GM23338 (cell line): ENCODE results near the gene TTYH3. TPM values are rescaled to one million over a fixed set of nuclear protein-coding genes. Genes with fewer than 3 reads are reported as not detected.

Experiments
- ATAC-seq: fragments of 200-7000 bp; cut with Tn5 transposase; 3 replicates; pipeline ENCODE4 v1.9.1; 2020
- DNase-seq: peaks from one replicate; pipeline ENCODE4 v3.0.0-alpha.2; 2015; ENCODE audit warnings: low spot score
- H2AFZ ChIP-seq: fragments of 200-600 bp; sonication (generic); 2 replicates; pipeline ENCODE4 v1.8.0; 2016; ENCODE audit warnings: antibody characterized with exemption, mild to moderate bottlenecking, moderate library complexity
- H3F3A ChIP-seq: fragments of 200-600 bp; sonication (generic); replicated peaks from 2 replicates; pipeline ENCODE4 v1.8.0; 2017; ENCODE audit warnings: antibody characterized with exemption, mixed run types, low read depth
- H3K27ac ChIP-seq: fragments of 200-600 bp; sonication (generic); 2 replicates; pipeline ENCODE4 v1.6.1; 2016; ENCODE audit warnings: low read depth
- H3K27me3 ChIP-seq: fragments of 200-600 bp; sonication (generic); 2 replicates; pipeline ENCODE4 v1.8.0; 2016; ENCODE audit warnings: mild to moderate bottlenecking, mixed run types, moderate library complexity; ENCODE audit not compliant: insufficient read depth
- H3K36me3 ChIP-seq: fragments of 200-600 bp; sonication (generic); 2 replicates; pipeline ENCODE4 v1.8.0; 2016; ENCODE audit warnings: mild to moderate bottlenecking; ENCODE audit not compliant: insufficient read depth
- H3K4me1 ChIP-seq: fragments of 200-600 bp; sonication (generic); 2 replicates; pipeline ENCODE4 v1.8.0; 2016; ENCODE audit warnings: mild to moderate bottlenecking, moderate library complexity; ENCODE audit not compliant: insufficient read depth
- H3K4me2 ChIP-seq: fragments of 200-600 bp; sonication (generic); 2 replicates; pipeline ENCODE4 v1.7.1; 2017; ENCODE audit warnings: mixed run types
- H3K4me3 ChIP-seq: fragments of 200-600 bp; sonication (generic); 2 replicates; pipeline ENCODE4 v1.6.1; 2016; ENCODE audit warnings: mixed run types
- H3K79me2 ChIP-seq: fragments of 200-600 bp; sonication (generic); replicated peaks from 2 replicates; pipeline ENCODE4 v1.8.0; 2017; ENCODE audit warnings: mild to moderate bottlenecking; ENCODE audit not compliant: insufficient read depth
- H3K9me2 ChIP-seq: fragments of 200-600 bp; sonication (generic); 2 replicates; pipeline ENCODE4 v1.8.0; 2017; ENCODE audit not compliant: insufficient read depth
- H4K20me1 ChIP-seq: fragments of 200-600 bp; sonication (generic); replicated peaks from 2 replicates; pipeline ENCODE4 v1.8.0; 2017; ENCODE audit warnings: mild to moderate bottlenecking; ENCODE audit not compliant: insufficient read depth
- H3K27ac Mint-ChIP-seq: 2 replicates; pipeline ENCODE4 v1.8.0; 2020; ENCODE audit warnings: inconsistent platforms, mild to moderate bottlenecking, moderate library complexity, mixed read lengths
- H3K27me3 Mint-ChIP-seq: 3 replicates; pipeline ENCODE4 v1.8.0; 2022; ENCODE audit warnings: low read depth, mild to moderate bottlenecking, moderate library complexity, mixed read lengths, inconsistent platforms; ENCODE audit not compliant: insufficient read depth, poor library complexity
- H3K36me3 Mint-ChIP-seq: 3 replicates; pipeline ENCODE4 v1.8.0; 2021; ENCODE audit warnings: low read depth, mild to moderate bottlenecking, inconsistent platforms, moderate library complexity, mixed read lengths
- H3K4me1 Mint-ChIP-seq: 3 replicates; pipeline ENCODE4 v1.8.0; 2020; ENCODE audit warnings: mild to moderate bottlenecking, inconsistent platforms, mixed read lengths
- H3K4me3 Mint-ChIP-seq: 3 replicates; pipeline ENCODE4 v1.8.0; 2021; ENCODE audit warnings: moderate library complexity, mild to moderate bottlenecking, inconsistent platforms, mixed read lengths
- H3K9me3 Mint-ChIP-seq: 3 replicates; pipeline ENCODE4 v1.8.0; 2020; ENCODE audit warnings: moderate library complexity, mild to moderate bottlenecking, inconsistent platforms, mixed read lengths
- CREB1 ChIP-seq: fragments of 250-450 bp; sonication (Bioruptor Pico); IDR thresholded peaks from 2 replicates; pipeline ENCODE4 v1.5.0; 2020; ENCODE audit warnings: low read depth, mild to moderate bottlenecking, moderate library complexity
- CTCF ChIP-seq, 2 experiments: fragments of 200-600 bp in 1 of 2; sonication (generic) in 1 of 2; conservative IDR thresholded peaks; 2 replicates each; pipeline versions ENCODE4 v1.5.1 to v1.6.1; 2016 to 2017; ENCODE audit warnings: antibody characterized with exemption in 2 of 2, low read depth in 2 of 2, mild to moderate bottlenecking in 2 of 2, moderate library complexity in 1 of 2
- EZH2 ChIP-seq: fragments of 200-600 bp; sonication (generic); IDR thresholded peaks from one replicate; pipeline ENCODE4 v1.8.0; 2017; ENCODE audit warnings: antibody characterized with exemption, mild to moderate bottlenecking, low read depth; ENCODE audit not compliant: unreplicated experiment
- EZH2phosphoT487 ChIP-seq: fragments of 200-600 bp; sonication (generic); IDR thresholded peaks from one replicate; pipeline ENCODE4 v1.8.1; 2018; ENCODE audit warnings: antibody characterized with exemption; ENCODE audit not compliant: unreplicated experiment
- POLR2AphosphoS5 ChIP-seq: IDR thresholded peaks from 2 replicates; pipeline ENCODE4 v1.6.1; 2016; ENCODE audit warnings: antibody characterized with exemption, low read depth
- STAT1 ChIP-seq: IDR thresholded peaks from one replicate; pipeline ENCODE4 v1.6.1; 2016; ENCODE audit warnings: antibody characterized with exemption; ENCODE audit not compliant: unreplicated experiment
- ZNF114 ChIP-seq: fragments of 250-450 bp; sonication (Bioruptor Pico); IDR thresholded peaks from 2 replicates; pipeline ENCODE4 v1.5.0; 2020; ENCODE audit warnings: mild to moderate bottlenecking, moderate library complexity
- ZNF331 ChIP-seq: fragments of 250-450 bp; sonication (Bioruptor Pico); IDR thresholded peaks from 2 replicates; pipeline ENCODE4 v1.5.0; 2020; ENCODE audit warnings: low read depth, mild to moderate bottlenecking, moderate library complexity
- polyA plus RNA-seq: library from polyadenylated mRNA; unstranded; fragments of >200 nt; fragmentation: Nextera tagmentation; extraction: Ambion mirVana; gene quantifications from 2 replicates; pipeline ENCODE4 v1.2.1, GENCODE V29; 2016
- total RNA-seq: library from RNA; depleted of rRNA; stranded (reverse); fragments of >200 nt; shearing (Covaris generic); gene quantifications from 2 replicates; pipeline ENCODE4 v1.2.3, GENCODE V29; 2014

The TTYH3 gene
- total and polyA plus RNA-seq, 2 experiments from 2014 or later = 59.6 to 126 TPM

GRCh38 chr7:2640846-2641316 is 9.1 kb downstream of the TTYH3 start:
- Histone ChIP-seq H3K4me3 (no peak overlapping the region; the same call in 1 of the 2 replicates), H3K4me2 (peak overlapping the region; percentile 56), H3K4me1 (peaks cover 28% of the 10 kb centered on the region), H3K27ac (peak overlapping the region; percentile 85), H3K9me2 (no peaks in the 10 kb centered on the region), H4K20me1 (peaks cover 8% of the 10 kb centered on the region; the same call in 1 of the 2 replicates), H3F3A (0 out of 2 replicates have a peak, but pooled peaks cover 4% of the 10 kb centered on the region), H3K27me3 (no peaks in the 10 kb centered on the region), H2AFZ (no peak overlapping the region), H3K79me2 (peaks cover 69% of the 10 kb centered on the region), H3K36me3 (no peaks in the 10 kb centered on the region)
- DNase-seq (no peak), ATAC-seq (peak; percentile 41)
- Mint-ChIP-seq H3K4me3 (no peak overlapping the region), H3K27me3 (peaks cover 25% of the 10 kb centered on the region), H3K36me3 (no peaks in the 10 kb centered on the region), H3K4me1 (peaks cover 35% of the 10 kb centered on the region), H3K27ac (peak overlapping the region; percentile 92), H3K9me3 (no peaks in the 10 kb centered on the region)
- TF ChIP-seq EZH2 = no peak
- no peak for TF ChIP-seq STAT1
- no peak for TF ChIP-seq EZH2phosphoT487

- peak; percentile 69 for ATAC-seq
- H3K4me3 ChIP-seq = peak overlapping the region; percentile 28; the same call in 1 of the 2 replicates
Observed at GRCh38 chr7:2641406-2642393, 9.9 kb downstream of the TTYH3 start.

GRCh38 chr7:2643386-2644219 is 11.8 kb downstream of the TTYH3 start:
- Histone ChIP-seq H4K20me1 (no peaks in the 10 kb centered on the region; the same call in 1 of the 2 replicates), H3K27me3 (no peaks in the 10 kb centered on the region), H3K36me3 (no peaks in the 10 kb centered on the region; the same call in 1 of the 2 replicates), H3F3A (0 out of 2 replicates have a peak, but pooled peaks cover 4% of the 10 kb centered on the region), H2AFZ (no peak overlapping the region), H3K27ac (peak overlapping the region; percentile 94; the same call in 1 of the 2 replicates), H3K4me2 (no peak overlapping the region), H3K4me3 (no peak overlapping the region), H3K4me1 (peaks cover 35% of the 10 kb centered on the region), H3K9me2 (no peaks in the 10 kb centered on the region), H3K79me2 (peaks cover 42% of the 10 kb centered on the region)
- Mint-ChIP-seq H3K27me3 (peaks cover 24% of the 10 kb centered on the region), H3K27ac (peak overlapping the region; percentile 95), H3K36me3 (peaks cover 3% of the 10 kb centered on the region; the same call in 1 of the 3 replicates), H3K4me1 (peaks cover 28% of the 10 kb centered on the region), H3K4me3 (no peak overlapping the region), H3K9me3 (no peaks in the 10 kb centered on the region)
- ATAC-seq (no peak), DNase-seq (peak; percentile 66)
- TF ChIP-seq ZNF331 (CRISPR knock-in tag) (no peak), CTCF (conservative IDR thresholded peaks at IDR 0.05; ENCODE audit: low read depth in 2 of 2) (peak; percentile 51 to 64)

More at GRCh38 chr7:2641406-2642393, 9.9 kb downstream of the TTYH3 start:
- Histone ChIP-seq H3K4me2 (peak overlapping the region; percentile 56), H3K4me1 (peaks cover 35% of the 10 kb centered on the region), H4K20me1 (peaks cover 3% of the 10 kb centered on the region; the same call in 1 of the 2 replicates), H3K36me3 (no peaks in the 10 kb centered on the region), H3F3A (0 out of 2 replicates have a peak, but pooled peaks cover 4% of the 10 kb centered on the region), H3K9me2 (no peaks in the 10 kb centered on the region), H3K27me3 (no peaks in the 10 kb centered on the region), H3K27ac (peak overlapping the region; percentile 85), H3K79me2 (peaks cover 61% of the 10 kb centered on the region), H2AFZ (no peak overlapping the region)
- Mint-ChIP-seq H3K27ac (peak overlapping the region; percentile 92), H3K9me3 (no peaks in the 10 kb centered on the region), H3K27me3 (peaks cover 28% of the 10 kb centered on the region), H3K4me3 (no peak overlapping the region), H3K36me3 (no peaks in the 10 kb centered on the region), H3K4me1 (peaks cover 28% of the 10 kb centered on the region)
- DNase-seq = peak; percentile 93
- TF ChIP-seq POLR2AphosphoS5 (no peak), CREB1 (CRISPR knock-in tag) (peak; percentile 54), ZNF114 (CRISPR knock-in tag) (no peak)
